Ishikawa (cell line): Measurements from ENCODE around the gene ACSS2.

Experiments
- CEBPB ChIP-seq: IDR thresholded peaks from 2 replicates; pipeline ENCODE4 v1.6.1; 2012
- EGR1 ChIP-seq: IDR thresholded peaks from 2 replicates; pipeline ENCODE4 v1.6.1; 2012
- EP300 ChIP-seq: IDR thresholded peaks from 2 replicates; pipeline ENCODE4 v1.6.1; 2012; ENCODE audit warnings: borderline replicate concordance
- FOXM1 ChIP-seq: IDR thresholded peaks from 2 replicates; pipeline ENCODE4 v1.6.1; 2012; ENCODE audit warnings: low read depth, borderline replicate concordance
- NFIC ChIP-seq: IDR thresholded peaks from 2 replicates; pipeline ENCODE4 v1.6.1; 2012
- RAD21 ChIP-seq: IDR thresholded peaks from 2 replicates; pipeline ENCODE4 v1.6.1; 2012; ENCODE audit warnings: low read depth
- REST ChIP-seq: IDR thresholded peaks from 2 replicates; pipeline ENCODE4 v1.6.1; 2012; ENCODE audit warnings: low read depth, mild to moderate bottlenecking
- TAF1 ChIP-seq: IDR thresholded peaks from 2 replicates; pipeline ENCODE4 v1.6.1; 2012; ENCODE audit warnings: low read depth, mild to moderate bottlenecking
- TCF12 ChIP-seq: IDR thresholded peaks from 2 replicates; pipeline ENCODE4 v1.6.1; 2012; ENCODE audit warnings: low read depth
- YY1 ChIP-seq: IDR thresholded peaks from 2 replicates; pipeline ENCODE4 v1.6.1; 2012; ENCODE audit warnings: low read depth
- TF ChIP-seq, protein P1 (sequence below): IDR thresholded peaks from 2 replicates; pipeline ENCODE4 v1.6.1; 2012

- TF ChIP-seq REST: no peak
- no peak for TF ChIP-seq FOXM1
- no peak for TF ChIP-seq EGR1
- TF ChIP-seq EP300: no peak
- no peak for TF ChIP-seq YY1
- no peak for TF ChIP-seq NFIC
- no peak for TF ChIP-seq TCF12
- no peak for TF ChIP-seq TAF1
- no peak for TF ChIP-seq RAD21
- TF ChIP-seq, protein P1, sequence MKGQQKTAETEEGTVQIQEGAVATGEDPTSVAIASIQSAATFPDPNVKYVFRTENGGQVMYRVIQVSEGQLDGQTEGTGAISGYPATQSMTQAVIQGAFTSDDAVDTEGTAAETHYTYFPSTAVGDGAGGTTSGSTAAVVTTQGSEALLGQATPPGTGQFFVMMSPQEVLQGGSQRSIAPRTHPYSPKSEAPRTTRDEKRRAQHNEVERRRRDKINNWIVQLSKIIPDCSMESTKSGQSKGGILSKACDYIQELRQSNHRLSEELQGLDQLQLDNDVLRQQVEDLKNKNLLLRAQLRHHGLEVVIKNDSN: no peak
- no peak for TF ChIP-seq CEBPB
Measured at GRCh38 chr20:34970193-34970840, 93.9 kb downstream of the ACSS2 start.
